HFF-Myc (cell line): ENCODE data around the gene POU1F1.

Experiments used
- DNase-seq: peaks from one replicate; pipeline ENCODE4 v3.0.0-alpha.2; 2011; ENCODE audit warnings: low read depth; ENCODE audit errors: extremely low read depth
- H3K4me3 ChIP-seq: replicated peaks from 2 replicates; pipeline ENCODE4 v1.5.1; 2011; ENCODE audit warnings: low read depth, mild to moderate bottlenecking, control low read depth, low read length
- CTCF ChIP-seq: IDR thresholded peaks from 2 replicates; pipeline ENCODE4 v1.5.1; 2012; ENCODE audit warnings: mild to moderate bottlenecking, low read depth, low read length, control low read depth; ENCODE audit errors: missing control alignments

POU1F1 gene

GRCh38 chr3:87276484-87276883 lies at the start of gene POU1F1:
Gene POU1F1, minus strand, starts transcription at chr3:87276584. Its CDS starts 122 bp downstream, at chr3:87276462.
- no peak for TF ChIP-seq CTCF
- no peak within 1 kb of the TSS for H3K4me3 ChIP-seq

GRCh38 chr3:87324609-87325008 lies 48.2 kb upstream of the POU1F1 start:
- no peak for DNase-seq
- TF ChIP-seq CTCF: no peak

More at GRCh38 chr3:87276484-87276883, at the start of gene POU1F1:
- no peak for DNase-seq

GRCh38 chr3:87320756-87321626 lies 44.6 kb upstream of the POU1F1 start:
- DNase-seq: no peak
- no peak for TF ChIP-seq CTCF
- H3K4me3 ChIP-seq: no peak overlapping the region

More at GRCh38 chr3:87324609-87325008, 48.2 kb upstream of the POU1F1 start:
- no peak overlapping the region for H3K4me3 ChIP-seq

DNA sequence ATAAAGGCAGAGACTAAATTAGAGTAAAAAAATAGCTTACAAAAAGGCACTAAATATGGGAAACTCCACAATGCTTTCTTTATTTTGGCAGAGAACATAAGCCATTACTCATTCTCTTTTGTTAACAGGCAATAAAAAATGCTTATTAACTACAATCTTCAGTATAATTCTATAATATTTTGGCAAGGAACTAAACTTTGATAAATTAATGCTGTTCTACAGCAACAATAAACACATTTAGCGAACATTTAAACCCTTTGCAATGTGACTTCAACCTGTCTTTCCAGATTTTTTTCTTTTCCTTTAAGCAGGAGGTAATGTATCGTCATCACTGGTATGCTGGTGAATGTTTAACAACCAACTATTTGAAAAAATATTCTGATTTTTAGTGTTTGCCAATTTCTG lies 42.2 kb upstream of the POU1F1 start:
- TF ChIP-seq CTCF: no peak
- no peak for DNase-seq
- H3K4me3 ChIP-seq: no peak overlapping the region

GRCh38 chr3:87317779-87318178 lies 41.4 kb upstream of the POU1F1 start:
- no peak for DNase-seq
- no peak for TF ChIP-seq CTCF
- no peak overlapping the region for H3K4me3 ChIP-seq

- DNase-seq: no peak
- no peak for TF ChIP-seq CTCF
Observed at GRCh38 chr3:87313641-87314040, 37.3 kb upstream of the POU1F1 start.

More at GRCh38 chr3:87313641-87314040, 37.3 kb upstream of the POU1F1 start:
- H3K4me3 ChIP-seq: no peak overlapping the region
